Measurements from ENCODE around the gene APOD. TPM values are rescaled to one million over a fixed set of nuclear protein-coding genes. Genes with fewer than 3 reads are reported as not detected.
"Not testable (repeated sequence)": the region's sequence is repeated elsewhere in the genome, so short reads cannot be mapped to it uniquely, and the experiment has no call there.

APOD gene
- total RNA-seq, 1 donor from 2014 or later: not detected

GRCh38 chr3:195596765-195597171 lies 13.0 kb upstream of the APOD start:
- Mint-ChIP-seq H3K27ac (ENCODE audit: unreplicated experiment) (no peak overlapping the region), H3K27me3 (ENCODE audit: unreplicated experiment) (peaks cover 2% of the 10 kb centered on the region), H3K36me3 (ENCODE audit: unreplicated experiment) (no peaks in the 10 kb centered on the region), H3K4me3 (ENCODE audit: unreplicated experiment) (no peak overlapping the region), H3K4me1 (ENCODE audit: low read depth, unreplicated experiment) (no peaks in the 10 kb centered on the region), H3K9me3 (ENCODE audit: unreplicated experiment) (peaks cover 10% of the 10 kb centered on the region)
- TF ChIP-seq, protein P1, sequence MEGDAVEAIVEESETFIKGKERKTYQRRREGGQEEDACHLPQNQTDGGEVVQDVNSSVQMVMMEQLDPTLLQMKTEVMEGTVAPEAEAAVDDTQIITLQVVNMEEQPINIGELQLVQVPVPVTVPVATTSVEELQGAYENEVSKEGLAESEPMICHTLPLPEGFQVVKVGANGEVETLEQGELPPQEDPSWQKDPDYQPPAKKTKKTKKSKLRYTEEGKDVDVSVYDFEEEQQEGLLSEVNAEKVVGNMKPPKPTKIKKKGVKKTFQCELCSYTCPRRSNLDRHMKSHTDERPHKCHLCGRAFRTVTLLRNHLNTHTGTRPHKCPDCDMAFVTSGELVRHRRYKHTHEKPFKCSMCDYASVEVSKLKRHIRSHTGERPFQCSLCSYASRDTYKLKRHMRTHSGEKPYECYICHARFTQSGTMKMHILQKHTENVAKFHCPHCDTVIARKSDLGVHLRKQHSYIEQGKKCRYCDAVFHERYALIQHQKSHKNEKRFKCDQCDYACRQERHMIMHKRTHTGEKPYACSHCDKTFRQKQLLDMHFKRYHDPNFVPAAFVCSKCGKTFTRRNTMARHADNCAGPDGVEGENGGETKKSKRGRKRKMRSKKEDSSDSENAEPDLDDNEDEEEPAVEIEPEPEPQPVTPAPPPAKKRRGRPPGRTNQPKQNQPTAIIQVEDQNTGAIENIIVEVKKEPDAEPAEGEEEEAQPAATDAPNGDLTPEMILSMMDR (IDR thresholded peaks at IDR 0.05; ENCODE audit: partially characterized antibody, unreplicated experiment): no peak
- DNase-seq: no peak

DNA sequence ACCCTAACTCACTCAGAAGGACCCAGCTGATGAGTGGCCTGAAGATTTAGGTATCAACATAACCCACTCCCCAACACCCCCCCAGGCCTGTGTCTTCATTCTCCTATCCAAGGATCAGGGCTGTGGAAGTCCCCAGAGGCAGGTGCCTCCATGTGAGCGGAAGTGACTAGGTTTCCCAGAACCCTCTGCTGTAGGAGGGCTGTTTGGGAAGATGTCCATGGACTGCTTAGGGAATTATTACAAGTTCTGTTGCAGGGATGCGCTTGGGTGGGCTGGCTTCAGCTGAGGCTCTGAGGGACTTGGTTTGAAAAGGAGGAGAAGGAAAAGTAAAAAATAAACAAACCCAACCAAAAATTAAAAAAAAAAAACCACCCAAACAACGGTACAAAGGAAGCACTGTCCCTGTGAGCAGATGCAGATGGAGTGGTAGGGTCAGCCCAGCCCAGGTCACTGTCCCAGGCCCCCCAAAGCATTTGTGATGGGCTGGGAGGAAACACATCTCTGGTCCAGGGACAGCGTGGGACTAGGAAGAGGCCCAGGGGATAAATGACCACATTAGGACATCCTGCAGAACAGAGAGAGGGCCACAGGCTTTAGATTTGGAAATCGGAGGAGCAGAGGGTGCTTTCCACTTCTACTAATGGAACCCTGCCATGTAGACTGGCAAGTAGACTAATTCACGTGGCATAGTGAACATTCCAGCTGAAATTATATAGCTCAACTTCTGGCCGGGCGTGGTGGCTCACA lies 12.2 kb upstream of the APOD start:
- no peaks in the 10 kb centered on the region for H3K36me3 Mint-ChIP-seq (ENCODE audit: unreplicated experiment)

GRCh38 chr3:195591852-195592251 lies 8.1 kb upstream of the APOD start:
- TF ChIP-seq, protein P1 (IDR thresholded peaks at IDR 0.05; ENCODE audit: partially characterized antibody, unreplicated experiment): no peak
- Mint-ChIP-seq H3K36me3 (ENCODE audit: unreplicated experiment) (no peaks in the 10 kb centered on the region), H3K27me3 (ENCODE audit: unreplicated experiment) (no peaks in the 10 kb centered on the region), H3K4me3 (ENCODE audit: unreplicated experiment) (no peak overlapping the region), H3K9me3 (ENCODE audit: unreplicated experiment) (no peaks in the 10 kb centered on the region), H3K4me1 (ENCODE audit: low read depth, unreplicated experiment) (no peaks in the 10 kb centered on the region), H3K27ac (ENCODE audit: unreplicated experiment) (no peak overlapping the region)
- no peak for DNase-seq

More for the DNA sequence above, 12.2 kb upstream of the APOD start:
- H3K4me3 Mint-ChIP-seq (ENCODE audit: unreplicated experiment): no peak overlapping the region
- no peak overlapping the region for H3K27ac Mint-ChIP-seq (ENCODE audit: unreplicated experiment)
- H3K27me3 Mint-ChIP-seq (ENCODE audit: unreplicated experiment): peaks cover 2% of the 10 kb centered on the region
- no peaks in the 10 kb centered on the region for H3K4me1 Mint-ChIP-seq (ENCODE audit: low read depth, unreplicated experiment)
- DNase-seq: no peak
- TF ChIP-seq, protein P1 (IDR thresholded peaks at IDR 0.05; ENCODE audit: partially characterized antibody, unreplicated experiment): no peak
- H3K9me3 Mint-ChIP-seq (ENCODE audit: unreplicated experiment): peaks cover 10% of the 10 kb centered on the region

- TF ChIP-seq, protein P1 (IDR thresholded peaks at IDR 0.05; ENCODE audit: partially characterized antibody, unreplicated experiment): no peak
- H3K36me3 Mint-ChIP-seq (ENCODE audit: unreplicated experiment): no peaks in the 10 kb centered on the region
- no peak overlapping the region for H3K4me3 Mint-ChIP-seq (ENCODE audit: unreplicated experiment)
- H3K27ac Mint-ChIP-seq (ENCODE audit: unreplicated experiment): no peak overlapping the region
- H3K4me1 Mint-ChIP-seq (ENCODE audit: low read depth, unreplicated experiment): no peaks in the 10 kb centered on the region
- DNase-seq: no peak
- no peaks in the 10 kb centered on the region for H3K27me3 Mint-ChIP-seq (ENCODE audit: unreplicated experiment)
- H3K9me3 Mint-ChIP-seq (ENCODE audit: unreplicated experiment): no peaks in the 10 kb centered on the region
These were observed 7.5 kb upstream of the APOD start for GRCh38 chr3:195591220-195591619.

DNA sequence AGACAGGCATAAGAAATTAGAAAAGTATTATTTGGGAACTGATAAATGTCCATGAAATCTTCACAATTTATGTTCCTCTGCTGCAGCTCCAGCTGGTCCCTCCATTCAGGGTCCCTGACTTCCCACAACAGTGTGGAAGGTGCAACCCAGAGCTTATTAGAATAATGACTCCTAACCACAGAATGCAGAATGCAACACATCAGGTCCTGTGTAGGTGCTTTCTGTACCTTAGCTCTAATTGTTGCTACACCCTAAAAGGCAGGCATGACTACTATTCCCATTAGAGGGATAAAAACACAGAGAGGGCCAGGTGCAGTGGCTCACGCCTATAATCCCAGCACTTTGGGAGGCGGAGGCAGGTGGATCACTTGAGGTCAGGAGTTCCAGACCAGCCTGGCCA lies 6.6 kb upstream of the APOD start:
- H3K36me3 Mint-ChIP-seq (ENCODE audit: unreplicated experiment); H3K4me3 Mint-ChIP-seq (ENCODE audit: unreplicated experiment); H3K4me1 Mint-ChIP-seq (ENCODE audit: low read depth, unreplicated experiment); H3K9me3 Mint-ChIP-seq (ENCODE audit: unreplicated experiment); DNase-seq; H3K27me3 Mint-ChIP-seq (ENCODE audit: unreplicated experiment); H3K27ac Mint-ChIP-seq (ENCODE audit: unreplicated experiment): not testable (repeated sequence)

GRCh38 chr3:195589796-195590195 lies 6.1 kb upstream of the APOD start:
- H3K27ac Mint-ChIP-seq (ENCODE audit: unreplicated experiment); H3K9me3 Mint-ChIP-seq (ENCODE audit: unreplicated experiment); DNase-seq; H3K36me3 Mint-ChIP-seq (ENCODE audit: unreplicated experiment); H3K4me3 Mint-ChIP-seq (ENCODE audit: unreplicated experiment); H3K4me1 Mint-ChIP-seq (ENCODE audit: low read depth, unreplicated experiment); H3K27me3 Mint-ChIP-seq (ENCODE audit: unreplicated experiment): not testable (repeated sequence)
